ENCODE data around the gene MTHFS. TPM values are rescaled to one million over a fixed set of nuclear protein-coding genes. Genes with fewer than 3 reads are reported as not detected.
"Not testable (repeated sequence)": the region's sequence is repeated elsewhere in the genome, so short reads cannot be mapped to it uniquely, and the experiment has no call there.

The MTHFS gene
- total RNA-seq: 10 to 100 TPM; 33.0 to 35.7 TPM

- ChIA-PET POLR2A (no interaction called here), CTCF (interaction anchor here (1.2 to 2.7 kb wide), 3 partner anchors 26 to 267 kb away, joined by 3 to 8 read pairs (median 3); no protein-coding TSS in a partner anchor)
- Mint-ChIP-seq H3K27ac (peak within 1 kb of the TSS; percentile 100), H3K27me3 (no peaks in the 10 kb centered on the region), H3K36me3 (ENCODE audit: low read depth) (peaks cover 39% of the 10 kb centered on the region), H3K4me1 (peaks cover 49% of the 10 kb centered on the region), H3K9me3 (peaks cover 2% of the 10 kb centered on the region), H3K4me3 (peak within 1 kb of the TSS; percentile 99)
- peak; percentile 83 for DNase-seq
Measured at GRCh38 chr15:79896634-79897379, at the start of gene MTHFS. TSS of gene MTHFS (minus strand) at chr15:79897014. CDS start at chr15:79896988, 26 bp downstream.

- no peak overlapping the region for H3K27ac Mint-ChIP-seq
- no peaks in the 10 kb centered on the region for H3K36me3 Mint-ChIP-seq (ENCODE audit: low read depth)
- H3K9me3 Mint-ChIP-seq: no peaks in the 10 kb centered on the region
Measured at GRCh38 chr15:79944622-79945021, 47.8 kb upstream of the MTHFS start.

GRCh38 chr15:79943820-79944219 lies 47.0 kb upstream of the MTHFS start:
- CTCF ChIA-PET: no interaction called here
- Mint-ChIP-seq H3K4me1 (peaks cover 5% of the 10 kb centered on the region), H3K9me3 (no peaks in the 10 kb centered on the region), H3K4me3 (no peak overlapping the region), H3K36me3 (ENCODE audit: low read depth) (no peaks in the 10 kb centered on the region), H3K27ac (no peak overlapping the region), H3K27me3 (peaks cover 6% of the 10 kb centered on the region)
- no peak for DNase-seq
- POLR2A ChIA-PET: interaction anchor here (0.7 kb wide), 1 partner anchor 368 kb away, joined by 6 read pairs; no protein-coding TSS in a partner anchor

More at GRCh38 chr15:79944622-79945021, 47.8 kb upstream of the MTHFS start:
- H3K4me3 Mint-ChIP-seq: no peak overlapping the region
- ChIA-PET CTCF (interaction anchor here (1.2 kb wide), 1 partner anchor 11 kb away, joined by 4 read pairs; no protein-coding TSS in a partner anchor), POLR2A (no interaction called here)
- no peak for DNase-seq
- H3K27me3 Mint-ChIP-seq: no peaks in the 10 kb centered on the region
- H3K4me1 Mint-ChIP-seq: peaks cover 5% of the 10 kb centered on the region

GRCh38 chr15:79942741-79943481 lies 46.1 kb upstream of the MTHFS start:
- H3K4me3 Mint-ChIP-seq: no peak overlapping the region
- ChIA-PET POLR2A (no interaction called here), CTCF (no interaction called here)
- H3K4me1 Mint-ChIP-seq: no peaks in the 10 kb centered on the region
- peaks cover 8% of the 10 kb centered on the region for H3K27me3 Mint-ChIP-seq
- no peaks in the 10 kb centered on the region for H3K9me3 Mint-ChIP-seq
- no peak for DNase-seq
- no peak overlapping the region for H3K27ac Mint-ChIP-seq
- H3K36me3 Mint-ChIP-seq (ENCODE audit: low read depth): no peaks in the 10 kb centered on the region

- Mint-ChIP-seq H3K27me3 (peaks cover 8% of the 10 kb centered on the region), H3K4me1 (no peaks in the 10 kb centered on the region), H3K27ac (no peak overlapping the region), H3K9me3 (no peaks in the 10 kb centered on the region), H3K36me3 (ENCODE audit: low read depth) (no peaks in the 10 kb centered on the region), H3K4me3 (no peak overlapping the region)
- CTCF ChIA-PET: no interaction called here
- no peak for DNase-seq
- POLR2A ChIA-PET: no interaction called here
Measured at GRCh38 chr15:79939399-79939798, 42.6 kb upstream of the MTHFS start.

- CTCF ChIA-PET: no interaction called here
- H3K4me3 Mint-ChIP-seq: no peak overlapping the region
- peaks cover 8% of the 10 kb centered on the region for H3K27me3 Mint-ChIP-seq
- POLR2A ChIA-PET: no interaction called here
- H3K4me1 Mint-ChIP-seq: peaks cover 5% of the 10 kb centered on the region
- H3K36me3 Mint-ChIP-seq (ENCODE audit: low read depth): no peaks in the 10 kb centered on the region
- H3K9me3 Mint-ChIP-seq: no peaks in the 10 kb centered on the region
- DNase-seq: no peak
- H3K27ac Mint-ChIP-seq: no peak overlapping the region
Measured at GRCh38 chr15:79938143-79938542, 41.3 kb upstream of the MTHFS start.

- H3K4me1 Mint-ChIP-seq; POLR2A ChIA-PET; H3K4me3 Mint-ChIP-seq; H3K36me3 Mint-ChIP-seq (ENCODE audit: low read depth); DNase-seq; H3K27ac Mint-ChIP-seq; H3K9me3 Mint-ChIP-seq: not testable (repeated sequence)
- CTCF ChIA-PET: interaction anchor here (2.4 kb wide), 1 partner anchor 12 kb away, joined by 8 read pairs; no protein-coding TSS in a partner anchor
- peaks cover 10% of the 10 kb centered on the region for H3K27me3 Mint-ChIP-seq
Measured at GRCh38 chr15:79935556-79936201, 38.9 kb upstream of the MTHFS start.

GRCh38 chr15:79933231-79933630 lies 36.4 kb upstream of the MTHFS start:
- no peaks in the 10 kb centered on the region for H3K36me3 Mint-ChIP-seq (ENCODE audit: low read depth)
- peaks cover 4% of the 10 kb centered on the region for H3K27me3 Mint-ChIP-seq
- H3K9me3 Mint-ChIP-seq: no peaks in the 10 kb centered on the region
- POLR2A ChIA-PET: no interaction called here
- no peak overlapping the region for H3K4me3 Mint-ChIP-seq
- DNase-seq: no peak
- peaks cover 9% of the 10 kb centered on the region for H3K4me1 Mint-ChIP-seq
- CTCF ChIA-PET: interaction anchor here (0.7 to 2.4 kb wide), 5 partner anchors 11 to 123 kb away, joined by 4 to 8 read pairs (median 5); no protein-coding TSS in a partner anchor
- H3K27ac Mint-ChIP-seq: no peak overlapping the region

- Mint-ChIP-seq H3K27me3 (peaks cover 4% of the 10 kb centered on the region), H3K27ac (no peak overlapping the region), H3K36me3 (ENCODE audit: low read depth) (no peaks in the 10 kb centered on the region), H3K9me3 (no peaks in the 10 kb centered on the region), H3K4me3 (no peak overlapping the region), H3K4me1 (peaks cover 9% of the 10 kb centered on the region)
- no peak for DNase-seq
- ChIA-PET POLR2A (no interaction called here), CTCF (interaction anchor here (0.7 to 1.9 kb wide), 4 partner anchors 10 to 124 kb away, joined by 4 to 7 read pairs (median 4); no protein-coding TSS in a partner anchor)
Measured at GRCh38 chr15:79932447-79932846, 35.6 kb upstream of the MTHFS start.

- Mint-ChIP-seq H3K36me3 (ENCODE audit: low read depth) (peaks cover 4% of the 10 kb centered on the region), H3K9me3 (peaks cover 4% of the 10 kb centered on the region), H3K4me1 (peaks cover 9% of the 10 kb centered on the region), H3K4me3 (no peak overlapping the region), H3K27ac (no peak overlapping the region), H3K27me3 (peaks cover 4% of the 10 kb centered on the region)
- ChIA-PET POLR2A (no interaction called here), CTCF (no interaction called here)
- no peak for DNase-seq
Measured at GRCh38 chr15:79930516-79930915, 33.7 kb upstream of the MTHFS start.

GRCh38 chr15:79929412-79929811 lies 32.6 kb upstream of the MTHFS start:
- ChIA-PET POLR2A (no interaction called here), CTCF (no interaction called here)
- H3K4me3 Mint-ChIP-seq: no peak overlapping the region
- peaks cover 4% of the 10 kb centered on the region for H3K27me3 Mint-ChIP-seq
- DNase-seq: no peak
- no peak overlapping the region for H3K27ac Mint-ChIP-seq
- peaks cover 7% of the 10 kb centered on the region for H3K36me3 Mint-ChIP-seq (ENCODE audit: low read depth)
- H3K9me3 Mint-ChIP-seq: peaks cover 7% of the 10 kb centered on the region
- H3K4me1 Mint-ChIP-seq: peaks cover 13% of the 10 kb centered on the region

- POLR2A ChIA-PET: not testable (repeated sequence)
Measured at GRCh38 chr15:79926116-79926515, 29.3 kb upstream of the MTHFS start.

GRCh38 chr15:79924379-79924778 lies 27.6 kb upstream of the MTHFS start:
- DNase-seq: no peak
- Mint-ChIP-seq H3K27ac (peak overlapping the region; percentile 82), H3K4me1 (peaks cover 24% of the 10 kb centered on the region), H3K9me3 (peaks cover 12% of the 10 kb centered on the region), H3K27me3 (no peaks in the 10 kb centered on the region), H3K4me3 (peak overlapping the region; percentile 59), H3K36me3 (ENCODE audit: low read depth) (peaks cover 43% of the 10 kb centered on the region)
- ChIA-PET POLR2A (no interaction called here), CTCF (no interaction called here)

More at GRCh38 chr15:79926116-79926515, 29.3 kb upstream of the MTHFS start:
- H3K27me3 Mint-ChIP-seq, DNase-seq, CTCF ChIA-PET, H3K27ac Mint-ChIP-seq, H3K4me3 Mint-ChIP-seq: not testable (repeated sequence)
- Mint-ChIP-seq H3K9me3 (peaks cover 12% of the 10 kb centered on the region), H3K36me3 (ENCODE audit: low read depth) (peaks cover 28% of the 10 kb centered on the region), H3K4me1 (peaks cover 24% of the 10 kb centered on the region)
